ENCODE measurements around the gene ST6GALNAC2. TPM values are rescaled to one million over a fixed set of nuclear protein-coding genes. Genes with fewer than 3 reads are reported as not detected.
A peak's percentile ranks its signal among the peaks of the same experiment; 100 is the strongest.

ST6GALNAC2 gene
- total RNA-seq, 1 donor from 2014 or later = 24.8 TPM

DNA sequence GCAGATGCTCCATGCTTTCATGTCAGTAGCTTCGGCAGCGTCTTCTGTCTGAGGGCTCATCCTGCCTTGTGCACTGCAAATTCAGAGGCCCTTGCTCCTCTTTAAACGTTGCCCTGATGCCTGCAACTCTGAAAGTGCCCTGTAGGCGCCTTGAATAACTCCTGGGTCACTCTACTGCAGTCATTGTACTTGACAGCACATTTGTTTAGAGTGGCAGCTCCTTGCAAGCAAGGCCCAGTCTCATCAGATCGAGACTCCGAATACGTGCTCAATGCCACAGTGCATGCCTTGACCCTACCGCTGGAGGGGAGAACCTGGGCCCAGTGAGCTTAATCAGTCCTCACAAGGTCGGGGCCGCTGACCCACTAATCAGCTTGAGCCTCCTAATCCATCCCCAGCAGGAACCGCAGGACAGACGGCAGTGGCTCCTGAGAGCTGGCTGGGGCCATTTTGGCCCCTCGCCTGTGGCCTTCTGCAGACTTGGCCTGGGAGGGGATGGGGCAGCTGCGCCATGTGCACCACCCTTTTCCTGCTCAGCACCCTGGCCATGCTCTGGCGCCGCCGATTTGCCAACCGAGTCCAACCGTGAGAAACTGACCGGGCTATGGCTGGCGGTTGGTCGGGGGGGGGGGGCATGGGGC, 45.9 kb downstream of the ST6GALNAC2 start, which contains the start of gene PRCD:
PRCD (plus strand) TSS at position 414 of the 641 bp plus-strand sequence; CDS start at position 512, 98 bp downstream.
- no peaks in the 10 kb centered on the region for H3K27me3 ChIP-seq

DNA sequence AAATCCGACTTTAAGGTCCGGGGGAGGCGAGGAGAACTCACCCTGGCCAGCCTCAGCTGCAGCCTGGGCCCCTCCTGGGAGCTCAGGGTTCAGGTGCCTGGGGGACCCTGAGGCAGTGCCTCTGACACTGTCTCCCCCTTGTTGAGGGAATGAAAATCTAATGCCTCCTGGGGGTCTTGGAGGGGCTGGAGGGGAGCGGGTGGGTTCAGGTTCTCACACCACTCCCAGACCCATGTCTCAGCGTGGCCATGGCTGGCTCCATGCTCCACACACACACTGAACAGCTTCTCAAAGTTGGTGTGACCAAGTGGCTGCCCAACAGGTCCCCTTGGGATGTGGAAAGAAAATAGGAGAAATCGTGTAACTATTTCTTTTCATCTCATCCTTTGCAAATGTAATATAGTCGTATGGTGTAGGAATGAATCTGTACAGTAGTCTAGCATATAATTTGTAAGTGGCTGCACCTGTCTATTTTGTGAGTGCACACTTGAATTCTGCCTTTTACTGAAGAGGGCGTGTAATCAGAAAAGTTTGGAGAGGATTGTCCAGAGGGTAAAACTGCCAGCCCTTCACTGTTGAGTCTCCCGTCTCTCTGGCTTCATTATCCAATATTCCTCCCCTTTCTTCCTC, 46.6 kb downstream of the ST6GALNAC2 start:
- Histone ChIP-seq H3K4me3 (peak overlapping the region; percentile 55), H3K27me3 (no peaks in the 10 kb centered on the region), H3K4me1 (peaks cover 69% of the 10 kb centered on the region), H3K36me3 (no peaks in the 10 kb centered on the region), H3K9me3 (no peaks in the 10 kb centered on the region), H3K27ac (peak overlapping the region; percentile 88)
- intact Hi-C loops (cut with DNase I) = loop anchor here (10.0 kb wide), 1 partner anchor 176 kb away; the partner anchor contains the start of gene MXRA7
- TF ChIP-seq POLR2A (IDR thresholded peaks at IDR 0.05) (no peak), POLR2AphosphoS5 (IDR thresholded peaks at IDR 0.05; ENCODE audit: insufficient read depth in 1 of 2, low read depth in 1 of 2) (no peak)
- TF ChIP-seq, protein P1, sequence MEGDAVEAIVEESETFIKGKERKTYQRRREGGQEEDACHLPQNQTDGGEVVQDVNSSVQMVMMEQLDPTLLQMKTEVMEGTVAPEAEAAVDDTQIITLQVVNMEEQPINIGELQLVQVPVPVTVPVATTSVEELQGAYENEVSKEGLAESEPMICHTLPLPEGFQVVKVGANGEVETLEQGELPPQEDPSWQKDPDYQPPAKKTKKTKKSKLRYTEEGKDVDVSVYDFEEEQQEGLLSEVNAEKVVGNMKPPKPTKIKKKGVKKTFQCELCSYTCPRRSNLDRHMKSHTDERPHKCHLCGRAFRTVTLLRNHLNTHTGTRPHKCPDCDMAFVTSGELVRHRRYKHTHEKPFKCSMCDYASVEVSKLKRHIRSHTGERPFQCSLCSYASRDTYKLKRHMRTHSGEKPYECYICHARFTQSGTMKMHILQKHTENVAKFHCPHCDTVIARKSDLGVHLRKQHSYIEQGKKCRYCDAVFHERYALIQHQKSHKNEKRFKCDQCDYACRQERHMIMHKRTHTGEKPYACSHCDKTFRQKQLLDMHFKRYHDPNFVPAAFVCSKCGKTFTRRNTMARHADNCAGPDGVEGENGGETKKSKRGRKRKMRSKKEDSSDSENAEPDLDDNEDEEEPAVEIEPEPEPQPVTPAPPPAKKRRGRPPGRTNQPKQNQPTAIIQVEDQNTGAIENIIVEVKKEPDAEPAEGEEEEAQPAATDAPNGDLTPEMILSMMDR (IDR thresholded peaks at IDR 0.05) = no peak
- no peak for DNase-seq (ENCODE audit: extremely low spot score in 2 of 2)

More for the DNA sequence above, 45.9 kb downstream of the ST6GALNAC2 start, which contains the start of gene PRCD:
- peaks cover 69% of the 10 kb centered on the region for H3K4me1 ChIP-seq
- peak within 1 kb of the TSS; percentile 55 for H3K4me3 ChIP-seq
- H3K27ac ChIP-seq = peak within 1 kb of the TSS; percentile 88
- H3K36me3 ChIP-seq = no peaks in the 10 kb centered on the region
- intact Hi-C loops (cut with DNase I) = loop anchor here (10.0 kb wide), 2 partner anchors 75 to 175 kb away; partner anchors contain the start of genes AANAT and MXRA7
- TF ChIP-seq, protein P1 (IDR thresholded peaks at IDR 0.05) = no peak
- TF ChIP-seq POLR2A (IDR thresholded peaks at IDR 0.05) (no peak), POLR2AphosphoS5 (IDR thresholded peaks at IDR 0.05; ENCODE audit: insufficient read depth in 1 of 2, low read depth in 1 of 2) (no peak)
- no peaks in the 10 kb centered on the region for H3K9me3 ChIP-seq
- DNase-seq (ENCODE audit: extremely low spot score in 2 of 2) = no peak

DNA sequence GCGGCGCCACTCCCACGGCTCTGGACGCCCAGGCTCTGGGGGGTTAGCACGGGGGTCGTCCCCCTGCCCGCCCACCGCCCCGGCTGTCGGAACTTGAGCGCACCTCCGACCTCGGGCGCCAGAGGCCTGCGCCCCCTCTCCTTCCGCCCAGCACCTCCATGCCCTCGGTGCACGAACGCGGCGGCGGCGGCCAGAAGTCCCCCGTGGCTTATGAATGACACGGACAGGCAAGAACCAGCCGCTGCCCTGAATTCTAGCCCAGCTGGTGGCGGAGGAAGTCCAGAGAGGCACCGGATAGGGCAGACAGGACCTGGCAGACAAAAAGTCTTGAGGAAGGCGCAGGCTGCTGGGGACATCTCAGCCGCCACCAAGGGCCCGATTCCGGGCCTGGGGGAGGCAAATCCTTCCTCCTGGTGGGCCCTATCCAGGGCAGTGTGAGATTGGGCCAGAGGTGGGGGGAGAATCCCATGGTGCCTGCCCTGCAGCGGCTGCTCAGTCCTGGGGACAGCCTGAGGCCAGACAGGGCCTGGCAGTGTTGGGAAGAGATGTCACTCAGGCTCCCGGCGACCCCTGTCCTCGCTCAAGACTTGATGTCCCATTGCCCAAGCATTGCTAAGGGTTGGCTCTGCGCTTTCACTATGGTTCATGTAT, 47.3 kb downstream of the ST6GALNAC2 start:
- Histone ChIP-seq H3K4me1 (peaks cover 66% of the 10 kb centered on the region), H3K9me3 (no peaks in the 10 kb centered on the region), H3K27ac (peak overlapping the region; percentile 88), H3K4me3 (peak overlapping the region; percentile 55), H3K27me3 (no peaks in the 10 kb centered on the region), H3K36me3 (no peaks in the 10 kb centered on the region)
- intact Hi-C loops (cut with DNase I) = loop anchor here (10.0 kb wide), 1 partner anchor 176 kb away; the partner anchor contains the start of gene MXRA7
- DNase-seq (ENCODE audit: extremely low spot score in 2 of 2) = no peak
- no peak for TF ChIP-seq POLR2A (IDR thresholded peaks at IDR 0.05)
- TF ChIP-seq, protein P1 (IDR thresholded peaks at IDR 0.05) = no peak
- TF ChIP-seq POLR2AphosphoS5 (IDR thresholded peaks at IDR 0.05; ENCODE audit: insufficient read depth in 1 of 2, low read depth in 1 of 2) = peak in 1 of 2 donors; percentile 39

DNA sequence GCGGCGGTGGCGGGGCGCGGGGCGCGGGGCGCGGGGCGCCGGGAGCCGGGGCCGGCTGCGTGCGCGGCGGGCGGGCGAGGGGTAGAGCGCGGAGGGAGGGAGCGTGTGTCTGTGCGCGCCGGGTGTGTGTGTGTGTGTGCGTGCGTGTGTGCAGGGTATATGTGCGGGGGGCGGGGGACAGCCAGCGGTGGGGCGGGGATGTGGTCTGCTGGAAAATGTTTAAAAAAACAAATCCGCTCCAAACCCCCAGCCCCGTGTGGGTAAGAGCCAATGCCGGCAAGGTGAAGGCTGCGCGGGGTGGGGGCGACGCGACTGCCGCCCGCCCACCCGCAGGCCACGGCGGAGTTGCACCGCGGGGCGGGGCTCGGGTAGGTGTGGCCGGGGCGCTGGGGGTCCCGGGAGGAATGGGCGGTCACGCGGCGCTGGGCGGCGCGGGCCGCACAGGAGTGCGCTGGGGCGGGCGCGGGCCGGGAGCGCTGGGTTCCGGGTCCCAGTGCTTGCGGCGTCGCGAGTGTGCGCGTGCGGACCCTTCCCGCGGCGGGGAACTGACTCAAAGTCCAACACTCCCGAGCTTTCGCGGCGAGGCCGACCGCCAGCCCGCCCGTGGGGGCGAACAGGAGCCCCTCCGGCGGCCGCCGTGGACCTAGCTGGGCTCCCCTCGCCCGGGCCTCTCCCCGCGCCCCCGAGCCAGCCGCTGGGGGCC, 47.9 kb downstream of the ST6GALNAC2 start, which contains the start of gene CYGB:
CYGB (minus strand) TSS at position 132 of the 703 bp plus-strand sequence. CDS start 167 bp downstream, outside the sequence.
- no peaks in the 10 kb centered on the region for H3K27me3 ChIP-seq
- no peak for DNase-seq (ENCODE audit: extremely low spot score in 2 of 2)
- H3K27ac ChIP-seq = peak within 1 kb of the TSS; percentile 88
- TF ChIP-seq POLR2A (IDR thresholded peaks at IDR 0.05) (peak in 1 of 2 donors; percentile 69), POLR2AphosphoS5 (IDR thresholded peaks at IDR 0.05; ENCODE audit: insufficient read depth in 1 of 2, low read depth in 1 of 2) (no peak)
- TF ChIP-seq, protein P1 (IDR thresholded peaks at IDR 0.05) = no peak
- H3K36me3 ChIP-seq = no peaks in the 10 kb centered on the region
- intact Hi-C loops (cut with DNase I) = loop anchor here (10.0 kb wide), 1 partner anchor 177 kb away; the partner anchor contains the start of gene MXRA7
- H3K9me3 ChIP-seq = no peaks in the 10 kb centered on the region
- H3K4me3 ChIP-seq = peak within 1 kb of the TSS; percentile 55
- H3K4me1 ChIP-seq = peaks cover 69% of the 10 kb centered on the region
